NCI-H526 treated with DMSO at 0.1 percent for 48 hours (cell line): Measurements from ENCODE around the gene FRMD4B.
A peak's percentile ranks its signal among the peaks of the same experiment; 100 is the strongest.

Source experiments
- DNase-seq: peaks from one replicate; lab custom pipeline; 2025; lab: John Stamatoyannopoulos, UW

Gene FRMD4B

DNA sequence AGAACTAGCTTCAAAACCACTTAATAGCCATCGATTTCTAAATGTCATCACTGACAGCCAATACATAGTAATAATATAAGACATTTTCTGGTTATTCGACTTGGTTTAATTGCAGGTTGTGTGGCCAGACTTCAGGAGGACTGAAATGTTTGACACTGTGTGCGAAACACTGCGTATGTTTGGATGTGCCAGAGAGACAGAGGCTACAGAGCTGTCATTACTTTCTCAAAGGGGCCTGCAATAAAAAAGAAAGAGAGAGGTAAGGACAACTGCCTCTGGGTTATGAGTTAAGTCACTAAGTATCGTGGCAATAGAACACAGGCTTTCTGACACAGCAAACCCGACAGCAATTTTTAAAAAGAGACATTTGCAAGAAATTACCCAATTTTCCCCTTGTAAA, 264.4 kb downstream of the FRMD4B start:
- DNase-seq, result no peak

GRCh38 chr3:69120879-69121464, 264.9 kb downstream of the FRMD4B start:
- DNase-seq, result peak; percentile 51
